Retina (tissue), 1 donor: ENCODE data around the gene ERG.
A peak's percentile ranks its signal among the peaks of the same experiment; 100 is the strongest.

Experiments
- DNase-seq: peaks from one replicate; pipeline ENCODE4 v3.0.0-alpha.2; 2016

Gene ERG

DNA sequence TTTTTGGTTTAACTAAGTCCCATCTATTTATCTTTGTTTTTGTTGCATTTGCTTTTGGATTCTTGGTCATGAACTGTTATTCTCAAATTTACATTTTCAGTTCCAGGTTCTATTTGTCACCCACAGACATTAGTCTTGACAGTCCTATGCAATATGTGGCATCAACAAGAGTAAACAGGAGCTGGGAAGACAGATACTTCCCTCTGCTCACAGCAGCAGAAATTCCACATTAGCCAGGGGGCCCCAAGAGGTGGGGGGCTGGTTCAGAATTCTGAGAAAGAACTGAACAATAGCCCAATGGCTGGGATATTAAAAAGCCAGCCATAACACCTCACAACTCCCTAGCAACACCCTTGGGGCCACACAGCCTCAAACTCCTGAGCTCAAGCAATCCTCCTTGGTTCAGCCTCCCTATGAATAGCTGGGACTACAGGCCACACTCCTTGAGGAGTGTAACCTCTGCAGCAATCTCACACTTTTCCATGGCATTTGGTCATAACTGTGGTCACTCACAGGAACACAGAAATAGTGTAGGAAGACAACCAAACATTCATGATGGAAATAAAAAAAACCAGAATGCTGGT lies 67.8 kb downstream of the ERG start:
- no peak for DNase-seq

- no peak for DNase-seq
Measured at GRCh38 chr21:38429011-38429410, 69.3 kb downstream of the ERG start.

DNA sequence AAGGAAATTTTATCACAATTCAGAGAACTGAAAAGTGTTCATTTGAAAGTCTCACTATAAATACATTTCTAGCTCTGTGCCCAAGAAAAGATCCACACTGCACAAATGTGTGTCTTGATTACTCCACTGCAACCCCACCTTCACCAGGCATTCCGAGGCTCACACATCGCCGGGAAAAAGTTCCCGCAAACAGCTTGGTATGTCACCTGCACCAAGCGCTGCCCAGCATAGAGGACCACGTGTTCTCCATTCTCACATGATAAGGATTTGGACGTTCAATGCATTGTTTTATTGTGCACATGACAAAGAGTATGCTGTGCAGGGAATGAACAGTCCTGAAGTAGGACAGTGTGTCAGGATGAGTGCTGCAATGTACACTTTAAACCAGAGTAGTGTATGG lies 70.1 kb downstream of the ERG start:
- no peak for DNase-seq

DNA sequence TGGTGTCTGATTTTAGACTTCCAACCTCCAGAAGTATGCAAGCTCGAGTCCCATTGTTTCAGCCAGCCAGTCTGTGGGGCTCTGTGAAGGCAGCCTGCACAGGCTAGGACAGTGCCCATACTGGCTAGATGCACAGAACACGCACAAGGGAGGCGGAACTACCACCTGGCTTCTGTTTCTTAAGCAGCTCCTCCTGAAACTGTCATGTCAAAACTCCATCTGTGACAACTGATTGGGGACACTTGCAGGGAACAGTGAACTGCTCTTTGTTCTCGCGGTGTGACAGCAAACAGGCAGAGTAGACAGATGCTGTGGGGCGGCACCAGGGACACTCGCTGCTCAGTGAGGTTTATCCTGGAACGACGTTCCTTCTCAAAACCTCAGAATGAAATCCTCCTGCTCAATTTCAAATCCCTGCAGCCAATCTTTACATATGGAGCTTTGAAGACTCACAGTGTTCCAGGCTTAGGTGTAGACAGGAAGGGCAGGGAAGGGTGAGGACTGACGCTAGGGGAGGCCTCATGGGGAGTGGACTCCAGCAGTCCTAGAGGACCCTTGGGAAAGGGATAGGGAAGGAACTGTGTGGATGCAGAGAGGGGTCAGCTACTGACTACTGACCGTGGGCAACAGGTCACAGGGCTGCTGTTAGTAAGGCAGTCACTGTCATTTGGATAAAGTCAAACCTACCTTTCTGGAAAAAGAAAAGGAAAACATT lies 73.8 kb downstream of the ERG start:
- peak; percentile 54 for DNase-seq

DNA sequence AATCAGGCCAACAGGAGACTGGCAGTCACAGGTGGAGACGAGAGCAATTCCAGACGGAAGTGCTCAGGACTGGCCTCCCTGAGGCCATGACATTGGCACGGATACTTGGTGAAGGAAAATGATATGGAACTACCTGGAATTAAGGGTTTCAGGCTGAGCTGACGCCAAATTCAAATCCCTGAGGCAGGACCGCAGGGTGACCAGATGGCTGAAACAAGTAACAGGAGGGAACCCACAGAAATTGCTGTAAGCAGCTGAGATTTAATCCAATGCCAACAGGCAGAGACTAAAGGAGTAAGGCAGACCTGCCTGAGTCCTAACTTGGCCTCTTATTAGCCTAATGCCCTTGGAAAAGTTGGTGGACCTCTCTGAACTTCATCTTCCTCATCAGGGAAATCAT lies 76.2 kb downstream of the ERG start:
- DNase-seq = no peak

GRCh38 chr21:38420140-38420539 lies 78.1 kb downstream of the ERG start:
- DNase-seq = no peak

DNA sequence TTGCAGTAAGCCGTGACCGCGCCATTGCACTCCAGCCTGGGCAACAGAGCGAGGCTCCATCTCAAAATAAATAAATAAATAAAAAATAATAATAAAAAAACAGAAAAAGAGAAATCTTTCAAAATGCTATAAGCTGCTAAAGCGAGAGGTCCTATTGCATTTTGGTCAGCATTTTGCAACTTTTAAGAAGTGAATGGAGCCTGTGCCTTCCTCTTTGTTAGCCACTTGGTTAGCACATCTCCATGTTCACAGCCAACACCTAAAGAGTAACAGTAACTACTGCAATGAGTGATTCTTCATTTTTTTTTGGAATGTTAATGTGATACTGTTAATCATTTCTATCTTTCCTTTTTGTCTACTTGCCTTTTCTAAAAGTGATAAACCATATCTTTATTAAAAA lies 80.6 kb downstream of the ERG start:
- no peak for DNase-seq

DNA sequence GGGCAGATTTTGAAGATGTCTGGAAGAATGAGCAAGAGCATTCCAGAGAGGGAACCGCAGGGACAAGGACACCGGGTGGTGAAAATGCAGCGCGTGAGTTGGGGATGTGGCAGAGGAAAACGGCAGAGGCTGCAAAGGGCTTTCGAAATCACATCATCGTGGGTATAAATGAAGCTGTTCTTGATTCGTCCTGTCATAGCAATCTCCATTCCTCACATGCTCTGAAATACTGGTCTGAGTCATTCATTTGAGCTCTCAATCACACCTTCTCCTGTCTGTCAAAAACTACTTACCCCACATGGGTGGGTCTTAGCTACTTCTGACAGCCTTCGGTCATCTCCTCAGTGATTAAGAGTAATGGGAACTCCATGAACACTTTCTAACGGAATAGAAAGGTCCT lies 81.5 kb downstream of the ERG start:
- no peak for DNase-seq

DNA sequence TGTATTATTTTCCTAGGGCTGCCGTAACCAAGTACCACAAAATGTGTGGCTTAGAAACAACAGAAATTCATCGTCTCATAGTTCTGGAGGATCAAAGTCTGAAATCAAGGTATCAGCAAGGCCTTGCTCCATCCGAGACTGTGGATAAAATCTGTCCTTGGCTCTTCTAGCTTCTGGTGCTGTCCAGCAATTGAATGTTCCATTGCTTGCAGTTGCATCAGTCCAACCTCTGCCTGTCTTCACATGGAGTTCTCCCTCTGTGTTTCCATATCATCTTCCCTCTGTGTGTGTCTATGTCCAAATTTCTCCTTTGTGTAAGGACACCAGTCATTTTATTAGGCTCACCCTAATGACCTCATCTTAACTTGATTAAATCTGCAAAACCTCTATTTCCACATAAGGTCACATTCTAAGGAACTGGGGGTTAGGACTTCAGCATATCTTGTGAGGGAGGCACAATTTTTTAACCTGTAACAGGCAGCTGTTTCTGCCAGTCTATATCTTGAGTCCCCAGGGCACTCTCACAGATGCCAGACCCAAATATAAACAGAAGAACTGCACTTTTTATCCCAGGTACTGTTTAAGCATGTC lies 84.2 kb downstream of the ERG start:
- DNase-seq = no peak

- DNase-seq = no peak
Measured at GRCh38 chr21:38410466-38410865, 87.8 kb downstream of the ERG start.

DNA sequence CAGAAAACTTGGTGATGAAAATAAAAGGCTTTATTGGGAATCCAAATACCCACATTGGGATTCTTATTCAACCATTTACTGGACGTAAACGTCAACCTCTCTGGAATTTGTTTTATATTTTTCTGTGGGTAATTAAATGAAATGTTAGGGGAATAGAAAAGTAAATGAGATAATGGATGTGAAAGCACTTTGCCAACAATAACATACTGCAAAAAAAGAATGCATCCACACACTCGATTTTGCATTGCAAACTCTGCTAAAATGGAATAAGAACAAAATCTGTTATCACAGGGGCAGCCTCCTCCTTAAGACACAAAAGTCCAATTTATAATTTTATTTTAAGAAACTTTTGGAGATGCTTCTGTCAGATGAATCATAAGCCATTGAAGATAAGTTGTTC lies 88.4 kb downstream of the ERG start:
- no peak for DNase-seq

GRCh38 chr21:38404177-38404576 lies 94.1 kb downstream of the ERG start:
- no peak for DNase-seq

DNA sequence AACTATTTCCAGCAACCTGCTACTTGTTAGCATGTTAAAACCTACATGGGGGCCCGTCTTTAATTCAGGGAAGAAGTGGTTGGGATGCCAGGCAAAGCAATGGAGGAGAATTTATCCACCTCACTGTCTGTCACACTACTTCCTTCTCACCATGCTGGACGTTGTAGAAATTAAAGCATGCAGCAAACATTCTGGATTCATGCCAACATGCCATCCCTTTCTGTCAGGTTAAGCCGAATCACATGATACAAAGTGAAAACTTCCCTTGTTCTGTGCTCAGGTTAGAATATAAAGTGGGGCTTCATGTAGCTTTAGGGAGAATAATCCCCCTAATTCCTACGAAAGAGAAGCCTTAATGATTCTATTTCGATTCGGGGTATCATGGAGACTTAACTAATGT lies 95.5 kb downstream of the ERG start:
- no peak for DNase-seq

GRCh38 chr21:38402291-38402690 lies 96.0 kb downstream of the ERG start:
- DNase-seq = no peak

- no peak for DNase-seq
Measured at GRCh38 chr21:38401191-38401926, 96.9 kb downstream of the ERG start.

DNA sequence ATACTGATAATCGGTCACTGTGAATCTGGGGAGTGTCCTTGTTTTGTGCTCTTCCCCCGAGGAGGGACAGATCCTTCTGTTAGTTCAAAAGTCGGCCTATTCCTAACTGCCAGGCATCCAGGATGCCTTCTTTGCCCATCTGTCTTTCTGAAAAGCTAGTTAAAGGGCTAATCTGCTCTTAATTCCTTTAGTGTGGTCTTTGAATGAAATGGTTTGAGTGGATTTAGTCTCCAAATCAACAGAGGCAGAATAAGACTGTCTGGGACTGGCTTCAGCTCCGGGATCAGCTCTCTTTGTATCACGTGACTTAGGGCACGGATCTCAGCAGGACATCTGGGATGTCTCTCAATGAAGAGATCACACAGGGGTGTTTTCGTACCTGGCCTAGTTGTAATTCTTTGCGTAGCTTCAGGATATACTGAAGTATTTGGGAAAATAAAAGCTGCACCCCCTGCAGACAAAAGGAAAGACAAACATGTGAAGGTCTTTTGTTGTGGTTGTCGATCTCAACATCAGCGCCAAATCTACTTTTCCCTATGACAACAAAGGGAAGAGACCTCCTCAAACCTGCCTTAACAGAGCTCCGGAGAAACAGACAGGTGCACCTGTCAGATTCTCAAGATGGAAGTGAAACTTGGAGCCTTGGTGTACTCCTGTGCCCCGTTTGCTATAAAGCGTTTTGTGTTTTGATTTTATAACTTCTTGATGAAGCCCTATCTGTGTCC lies 97.9 kb downstream of the ERG start:
- peak; percentile 12 for DNase-seq

DNA sequence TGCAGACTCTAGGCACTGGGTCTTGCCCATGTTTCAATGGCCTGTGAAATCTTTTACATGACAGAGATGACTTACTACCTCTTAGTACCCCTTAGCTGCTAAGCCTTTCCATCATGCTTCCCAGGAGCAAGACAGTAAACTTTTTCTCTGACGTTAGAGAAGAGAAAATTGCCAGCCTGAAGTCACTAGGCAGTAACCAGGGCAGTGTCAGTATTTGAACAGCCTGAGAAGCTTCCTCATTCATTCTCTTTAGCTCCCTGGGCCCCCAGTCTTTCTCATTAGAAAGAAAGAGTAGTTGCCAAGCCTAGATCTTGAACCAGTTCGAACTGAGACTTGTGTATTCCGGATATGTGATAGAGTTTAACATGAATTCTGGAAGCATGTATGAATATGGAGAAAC lies 99.2 kb downstream of the ERG start:
- no peak for DNase-seq

GRCh38 chr21:38396325-38396724 lies 102.0 kb downstream of the ERG start:
- no peak for DNase-seq

GRCh38 chr21:38395581-38395980 lies 102.7 kb downstream of the ERG start:
- no peak for DNase-seq

GRCh38 chr21:38392661-38393060 lies 105.6 kb downstream of the ERG start:
- no peak for DNase-seq

DNA sequence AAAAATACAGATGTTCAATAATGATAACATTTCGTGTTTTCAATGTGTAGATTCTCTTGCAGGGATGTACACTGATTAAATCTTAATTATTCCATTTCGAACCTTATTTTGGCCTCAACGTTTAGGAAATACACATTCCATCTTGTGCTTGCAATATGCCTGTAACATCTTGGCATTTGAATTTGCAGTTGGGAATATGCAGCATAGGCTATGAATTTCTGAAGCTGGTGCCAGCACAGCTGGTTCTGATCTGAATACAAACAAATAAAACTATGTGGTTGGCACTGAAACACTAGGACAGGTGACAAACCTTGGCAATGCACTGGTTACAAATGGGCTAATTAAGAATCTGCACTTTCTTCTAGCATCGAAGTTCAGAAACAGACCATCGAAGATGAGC lies 108.4 kb downstream of the ERG start:
- DNase-seq = no peak

DNA sequence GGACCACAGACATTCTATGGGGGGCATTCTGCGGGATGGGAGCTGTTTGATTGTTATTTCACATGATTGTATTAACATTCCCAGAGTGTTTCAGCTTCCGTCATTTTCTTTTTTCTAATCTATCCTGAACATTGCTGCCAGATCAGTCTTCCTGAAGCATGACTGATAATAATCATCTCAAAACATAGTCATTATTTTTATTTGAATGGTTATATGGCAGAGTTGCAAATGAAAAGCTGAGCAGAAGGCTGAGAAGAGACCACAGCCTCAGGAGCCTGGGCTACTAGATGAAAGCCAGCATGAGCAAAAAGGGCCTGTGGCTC lies 109.0 kb downstream of the ERG start:
- no peak for DNase-seq

GRCh38 chr21:38388647-38389353 lies 109.5 kb downstream of the ERG start:
- DNase-seq = no peak
